Heart left ventricle (tissue), 16 donors: Measurements from ENCODE around the gene KCNH3. TPM values are rescaled to one million over a fixed set of nuclear protein-coding genes. Genes with fewer than 3 reads are reported as not detected.

ENCODE experiments used
- ATAC-seq, 4 donors: fragments of 200-7000 bp; cut with Tn5 transposase; one replicate each; pipeline ENCODE4 v1.9.1; 2020 to 2022; ENCODE audit warnings: moderate library complexity in 4 of 4, mild to moderate bottlenecking in 3 of 4, moderate number of reproducible peaks in 1 of 4
- DNase-seq, 5 donors: peaks; one replicate each; pipeline ENCODE4 v3.0.0-alpha.2; 2020
- H3K27ac ChIP-seq, 12 donors: fragments of 200-600 bp; sonication (generic) in 4 of 12; one replicate each; pipeline versions ENCODE4 v1.5.0 to v1.8.0; 2016 to 2022; ENCODE audit warnings: mild to moderate bottlenecking in 2 of 12
- H3K27me3 ChIP-seq, 9 donors: fragments of 200-600 bp; sonication (generic) in 2 of 9; one replicate each; pipeline versions ENCODE4 v1.5.1 to v1.8.0; 2016 to 2022; ENCODE audit warnings: mild to moderate bottlenecking in 3 of 9
- H3K36me3 ChIP-seq, 9 donors: fragments of 200-600 bp; sonication (generic) in 2 of 9; one replicate each; pipeline versions ENCODE4 v1.5.0 to v1.8.0; 2018 to 2022; ENCODE audit warnings: mild to moderate bottlenecking in 2 of 9
- H3K4me1 ChIP-seq, 12 donors: fragments of 200-600 bp; sonication (generic) in 4 of 12; one replicate each; pipeline versions ENCODE4 v1.5.0 to v1.8.0; 2016 to 2022; ENCODE audit warnings: mild to moderate bottlenecking in 3 of 12
- H3K4me3 ChIP-seq, 12 donors: fragments of 200-600 bp; sonication (generic) in 4 of 12; one replicate each; pipeline versions ENCODE4 v1.5.0 to v1.8.0; 2017 to 2022; ENCODE audit warnings: mild to moderate bottlenecking in 9 of 12, moderate library complexity in 4 of 12
- H3K9me3 ChIP-seq, 12 donors: fragments of 200-600 bp; sonication (generic) in 4 of 12; one replicate each; pipeline versions ENCODE4 v1.5.0 to v1.8.0; 2016 to 2022; ENCODE audit warnings: mild to moderate bottlenecking in 1 of 12
- CTCF ChIP-seq, 12 donors: fragments of 200-600 bp; sonication (generic) in 4 of 12; IDR thresholded peaks; one replicate each; pipeline versions ENCODE4 v1.5.0 to v1.8.0; 2018 to 2022; ENCODE audit warnings: antibody characterized with exemption in 12 of 12, mild to moderate bottlenecking in 5 of 12
- POLR2A ChIP-seq, 2 donors: fragments of 450-650 bp; IDR thresholded peaks; one replicate each; pipeline ENCODE4 v1.6.1; 2017; ENCODE audit warnings: antibody characterized with exemption in 2 of 2, mild to moderate bottlenecking in 2 of 2, moderate library complexity in 2 of 2
- WGBS, 4 donors: extraction: QIAGEN DNeasy Blood & Tissue Kit in 2 of 4; methylation state at CpG; one replicate each; pipeline versions ENCODE4 v1.1.5 to v1.1.7; 2013 to 2018; 5-methylcytosine and 5-hydroxymethylcytosine counted together
- intact Hi-C, 10 donors: fragments of 100-400 bp; cut with DNase I; formaldehyde crosslinking; loops; one replicate each; pipeline versions ENCODE4 v1.11.1 to v1.14.2; 2022
- polyA plus RNA-seq, 2 donors: library from polyadenylated mRNA; stranded (reverse); fragments of 200-250 nt; gene quantifications; one replicate each; pipeline ENCODE4 v1.2.3, GENCODE V29; 2013
- total RNA-seq, 9 donors: library from RNA; depleted of rRNA in 2 of 9; stranded (reverse); fragments of >200 nt in 2 of 9; fragmentation: NEBNext Ultra II Directional in 3 of 9; extraction: Animal tissue kit (Norgen Biotek cat#: 25700) in 3 of 9; gene quantifications; one replicate each; pipeline versions ENCODE4 v1.1.0 to v1.2.4, GENCODE V29; 2016 to 2023
- donor health status: ischemic (EF 13 %, LVEDD 7.1; RV severe dilation, severe dysfunction).
- donor health status: healthy with polysubstance abuse.
- donor health status: DM: no; HTN: yes; CAD: no.
- donor health status: DM: no; HTN: no; CAD: no.
- donor health status: ischemic (EF 25% LVEDD 6.9; RV normal size, moderate dysfunction).
- donor health status: ischemic (EF 25% LVEDD 5.7; RV mildly dilated, moderate dysfunction).
- donor health status: healthy.
- donor health status: DM: yes; HTN: yes; CAD: no.
- donor health status: ischemic (EF 35%, LVEDD 5.7; RV mildly dilated, moderate dysfunction).
- donor health status: nonischemic (EF 11% LVEDD 7.7; RV severe dilation, severe dysfunction).
- donor health status: DM: yes; HTN: yes; CAD: no.
- donor health status: PGD.
- donor health status: ischemic (EF 29% LVEDD 5.4; RV normal size, mild dysfunction).
- donor health status: nonischemic (EF 23%, LVEDD 6.1; RV moderate dilation, normal function).

The KCNH3 gene
- total and polyA plus RNA-seq, 11 donors, result 0.14 to 2.2 (median 0.40) TPM

GRCh38 chr12:49543914-49544815, 5.3 kb downstream of the KCNH3 start:
- 37 to 58% (median 46%) methylated on average over 26 to 39 of the region's 39 CpGs for whole genome bisulfite sequencing, 4 donors
- peaks cover 0 to 38% (median 13%) of the 10 kb centered on the region in 9 donors for H3K27me3 ChIP-seq
- no peak for DNase-seq

GRCh38 chr12:49545815-49546214, 7.0 kb downstream of the KCNH3 start:
- H3K27me3 ChIP-seq, result peaks cover 0 to 32% (median 7%) of the 10 kb centered on the region in 9 donors
- intact Hi-C loops, result loop anchor here in 1 of 10 donors (5.0 kb wide), 1 partner anchor 36 kb away; no protein-coding TSS in a partner anchor
- H3K4me1 ChIP-seq, result peaks cover 0 to 15% (median 13%) of the 10 kb centered on the region in 12 donors
- DNase-seq (peak in 1 of 5 donors; percentile 7), ATAC-seq (no peak)
- TF ChIP-seq POLR2A (IDR thresholded peaks at IDR 0.05) (no peak), CTCF (IDR thresholded peaks at IDR 0.05) (no peak)
- no peaks in the 10 kb centered on the region for H3K36me3 ChIP-seq
- WGBS, 4 donors, result 70 to 87% (median 80%) methylated on average over 3 to 4 of the region's 4 CpGs
- H3K9me3 ChIP-seq, result no peaks in the 10 kb centered on the region
- no peak overlapping the region for H3K4me3 ChIP-seq
- H3K27ac ChIP-seq, result no peak overlapping the region

More at GRCh38 chr12:49543914-49544815, 5.3 kb downstream of the KCNH3 start:
- H3K36me3 ChIP-seq, result no peaks in the 10 kb centered on the region
- H3K27ac ChIP-seq, result no peak overlapping the region
- intact Hi-C loops, result no loop called here
- H3K9me3 ChIP-seq, result no peaks in the 10 kb centered on the region
- no peak overlapping the region for H3K4me3 ChIP-seq
- TF ChIP-seq POLR2A (IDR thresholded peaks at IDR 0.05) (no peak), CTCF (IDR thresholded peaks at IDR 0.05) (no peak)
- peaks cover 0 to 18% (median 9%) of the 10 kb centered on the region in 12 donors for H3K4me1 ChIP-seq
- ATAC-seq, result no peak

DNA sequence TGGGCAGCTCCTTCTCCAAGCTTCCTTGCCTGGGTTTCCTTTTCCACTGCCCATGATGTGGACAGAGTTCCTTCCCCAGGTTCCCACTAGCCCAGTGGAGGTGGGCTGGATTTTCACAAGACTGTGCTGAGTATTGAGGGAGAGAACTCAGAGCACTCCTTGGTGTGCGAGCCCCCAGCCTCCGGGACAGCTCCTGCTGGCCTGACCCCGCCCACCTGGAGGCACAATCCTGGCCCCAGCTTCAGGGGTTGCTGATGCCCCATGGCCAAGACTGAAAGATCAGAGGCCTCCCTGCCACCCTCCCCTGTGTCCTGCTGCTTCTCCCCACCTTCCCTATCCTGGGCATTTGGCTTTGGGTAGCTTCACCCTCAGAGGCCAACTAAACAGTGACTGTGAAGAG, 7.7 kb downstream of the KCNH3 start:
- TF ChIP-seq CTCF (IDR thresholded peaks at IDR 0.05), result no peak
- TF ChIP-seq POLR2A (IDR thresholded peaks at IDR 0.05), result no peak
- no peaks in the 10 kb centered on the region for H3K36me3 ChIP-seq
- DNase-seq, result no peak
- 70 to 100% (median 81%) methylated on average over 2 to 3 of the region's 3 CpGs for WGBS, 4 donors
- no peak overlapping the region for H3K27ac ChIP-seq
- ATAC-seq, result no peak
- no peak overlapping the region for H3K4me3 ChIP-seq
- H3K9me3 ChIP-seq, result no peaks in the 10 kb centered on the region
- intact Hi-C loops, result loop anchor here in 1 of 10 donors (5.0 kb wide), 1 partner anchor 36 kb away; no protein-coding TSS in a partner anchor
- peaks cover 0 to 32% (median 7%) of the 10 kb centered on the region in 9 donors for H3K27me3 ChIP-seq
- H3K4me1 ChIP-seq, result peaks cover 0 to 15% (median 13%) of the 10 kb centered on the region in 12 donors

DNA sequence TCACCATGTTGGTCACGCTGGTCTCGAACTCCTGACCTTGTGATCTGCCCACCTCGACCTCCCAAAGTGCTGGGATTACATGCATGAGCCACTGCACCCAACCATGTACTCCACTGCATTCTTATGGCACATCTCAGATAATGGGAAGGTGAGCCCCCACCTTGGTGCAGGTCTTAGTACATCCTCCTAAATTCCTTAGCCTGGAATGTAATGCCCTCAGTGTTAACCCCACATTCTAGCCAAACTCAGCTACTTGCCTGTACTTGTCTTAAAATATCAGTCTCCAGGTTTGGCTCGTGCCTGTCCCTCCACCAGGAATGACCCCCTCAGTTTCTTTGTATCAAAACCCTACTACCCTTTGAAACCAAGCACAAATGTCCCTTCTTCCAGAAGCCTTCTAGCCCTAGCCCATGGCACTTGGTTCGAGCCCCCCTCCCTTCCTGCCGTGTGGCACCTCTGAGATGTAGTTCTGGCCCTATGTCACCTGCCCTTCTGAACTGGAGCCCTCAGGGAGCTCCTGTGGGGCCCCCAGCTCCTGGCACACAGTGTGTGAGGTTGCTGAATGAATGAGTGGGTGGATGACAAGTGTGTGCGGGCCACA, 8.4 kb downstream of the KCNH3 start:
- Histone ChIP-seq H3K9me3 (no peaks in the 10 kb centered on the region), H3K36me3 (no peaks in the 10 kb centered on the region), H3K4me1 (peaks cover 0 to 21% (median 15%) of the 10 kb centered on the region in 12 donors), H3K27me3 (peaks cover 0 to 32% (median 7%) of the 10 kb centered on the region in 9 donors), H3K4me3 (no peak overlapping the region), H3K27ac (no peak overlapping the region)
- TF ChIP-seq POLR2A (IDR thresholded peaks at IDR 0.05) (no peak), CTCF (IDR thresholded peaks at IDR 0.05) (no peak)
- ATAC-seq, result no peak
- no peak for DNase-seq
- 82 to 89% (median 87%) methylated on average over 7 of the region's 7 CpGs for WGBS, 4 donors
- intact Hi-C loops, result loop anchor here in 1 of 10 donors (5.0 kb wide), 1 partner anchor 35 kb away; no protein-coding TSS in a partner anchor
